H1 (cell line): ENCODE data around the gene RERE. TPM values are rescaled to one million over a fixed set of nuclear protein-coding genes. Genes with fewer than 3 reads are reported as not detected.

Experiments used
- CBX5 ChIP-seq: fragments of 300-800, 300-1000 bp; sonication (generic); IDR thresholded peaks from 2 replicates; pipeline ENCODE4 v1.7.1; 2016; ENCODE audit warnings: antibody characterized with exemption, low read length, low read depth
- CEBPB ChIP-seq: IDR thresholded peaks from 2 replicates; pipeline ENCODE4 v1.6.1; 2012; ENCODE audit warnings: low read depth, low read length
- KDM5A ChIP-seq: fragments of 200-600 bp; IDR thresholded peaks from 2 replicates; pipeline ENCODE4 v1.7.1; 2012; ENCODE audit warnings: mild to moderate bottlenecking, low read length, inconsistent platforms, mixed read lengths
- NRF1 ChIP-seq: IDR thresholded peaks from 2 replicates; pipeline ENCODE4 v1.6.1; 2011; ENCODE audit warnings: mild to moderate bottlenecking, low read depth, low read length, improper control_type of control experiment
- RNF2 ChIP-seq: fragments of 200-900, 300-1000 bp; sonication (generic); IDR thresholded peaks from 2 replicates; pipeline ENCODE4 v1.7.1; 2016; ENCODE audit warnings: borderline replicate concordance, low read depth, mild to moderate bottlenecking, antibody characterized with exemption, low read length; ENCODE audit not compliant: poor library complexity, severe bottlenecking; ENCODE audit errors: missing control alignments
- RXRA ChIP-seq: IDR thresholded peaks from 2 replicates; pipeline ENCODE4 v1.6.1; 2011; ENCODE audit warnings: low read depth, mild to moderate bottlenecking, low read length, moderate library complexity; ENCODE audit not compliant: insufficient read depth
- SAP30 ChIP-seq: fragments of 300-600 bp; sonication (generic); IDR thresholded peaks from 2 replicates; pipeline ENCODE4 v1.7.1; 2012; ENCODE audit warnings: low read length, moderate library complexity, mild to moderate bottlenecking, inconsistent platforms; ENCODE audit not compliant: insufficient read depth, insufficient replicate concordance
- SIRT6 ChIP-seq: IDR thresholded peaks from one replicate; pipeline ENCODE4 v1.7.1; 2012; ENCODE audit warnings: low read length, inconsistent platforms
- SP1 ChIP-seq: IDR thresholded peaks from 2 replicates; pipeline ENCODE4 v1.6.1; 2011; ENCODE audit warnings: low read depth, low read length
- SP4 ChIP-seq: IDR thresholded peaks from 2 replicates; pipeline ENCODE4 v1.6.1; 2012; ENCODE audit warnings: low read length, inconsistent platforms
- TAF1 ChIP-seq: IDR thresholded peaks from 2 replicates; pipeline ENCODE4 v1.6.1; 2011; ENCODE audit warnings: mild to moderate bottlenecking, low read depth, low read length
- TCF12 ChIP-seq: IDR thresholded peaks from 2 replicates; pipeline ENCODE4 v1.6.1; 2011; ENCODE audit warnings: low read depth, mild to moderate bottlenecking, low read length
- polyA plus RNA-seq, 7 experiments: library from polyadenylated mRNA; depleted of rRNA in 3 of 7; stranded (reverse) in 5 of 7; unstranded in 2 of 7; fragments of >200 nt in 5 of 7; fragments of 200-250 nt in 2 of 7; gene quantifications; 1 replicate in 5 of 7; 2 replicates in 1 of 7; 4 replicates in 1 of 7; pipeline versions ENCODE4 v1.2.1 to v1.2.3, GENCODE V29; 2011 to 2013; ENCODE audit warnings: missing spikeins in 2 of 7, mixed read lengths in 2 of 7
- total RNA-seq: library from RNA; stranded (reverse); fragmentation: NEBNext Ultra II Directional; extraction: Animal tissue kit (Norgen Biotek cat#: 25700); gene quantifications from 2 replicates; pipeline ENCODE4 v1.2.1, GENCODE V29; 2021
- TF ChIP-seq, protein P1 (sequence below): IDR thresholded peaks from 2 replicates; pipeline ENCODE4 v1.6.1; 2012; ENCODE audit warnings: inconsistent platforms

RERE gene
- total and polyA plus RNA-seq, 2 of the 8 experiments (the other 6 are each of a cell fraction or from before 2014, with no cell fraction given) = 15.3 to 142 TPM

DNA sequence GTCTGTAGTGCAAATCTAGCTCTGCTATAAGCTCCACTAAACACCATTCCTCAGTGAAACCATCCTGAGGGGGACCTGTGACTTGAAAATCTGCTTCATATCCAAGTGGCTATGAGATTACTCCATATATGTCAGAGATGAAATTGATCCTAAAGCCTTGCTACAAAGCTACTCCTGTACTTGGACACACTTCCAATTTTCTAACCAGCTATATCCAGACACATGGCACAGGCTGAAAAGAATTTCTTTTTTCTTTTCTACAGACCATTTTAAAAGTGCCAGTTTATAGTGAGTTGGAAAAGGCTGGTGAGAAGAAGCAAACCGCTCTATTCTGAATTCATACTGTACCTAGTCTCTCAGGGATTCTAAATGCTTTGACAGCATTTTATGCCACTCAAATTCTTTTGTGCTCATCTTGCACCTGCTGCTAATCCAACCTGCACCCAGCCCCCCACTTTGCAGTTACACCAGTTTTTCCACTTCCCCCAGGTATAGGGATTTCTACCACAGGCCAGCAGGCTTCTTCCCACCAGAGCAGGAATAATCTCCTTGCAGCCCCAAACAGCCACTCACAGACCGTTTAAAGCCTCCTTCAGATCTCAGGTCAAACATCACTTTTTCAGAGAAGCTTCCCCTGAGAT is 112.5 kb downstream of the RERE start (continued):
- 0 out of 2 replicates have a peak, but pooled peaks have one; percentile 51 for TF ChIP-seq SP1
- 0 out of 2 replicates have a peak, but pooled peaks have one; percentile 18 for TF ChIP-seq TCF12
- no peak for TF ChIP-seq NRF1
- TF ChIP-seq KDM5A = no peak
- no peak for TF ChIP-seq SIRT6
- no peak for TF ChIP-seq CEBPB
- TF ChIP-seq RNF2 = no peak
- no peak for TF ChIP-seq TAF1
- TF ChIP-seq RXRA = no peak
- no peak for TF ChIP-seq SAP30
- no peak for TF ChIP-seq SP4
- TF ChIP-seq, protein P1, sequence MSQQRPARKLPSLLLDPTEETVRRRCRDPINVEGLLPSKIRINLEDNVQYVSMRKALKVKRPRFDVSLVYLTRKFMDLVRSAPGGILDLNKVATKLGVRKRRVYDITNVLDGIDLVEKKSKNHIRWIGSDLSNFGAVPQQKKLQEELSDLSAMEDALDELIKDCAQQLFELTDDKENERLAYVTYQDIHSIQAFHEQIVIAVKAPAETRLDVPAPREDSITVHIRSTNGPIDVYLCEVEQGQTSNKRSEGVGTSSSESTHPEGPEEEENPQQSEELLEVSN = no peak
- no peak for TF ChIP-seq CBX5
